Astrocyte of the spinal cord (primary cell): ENCODE data around the gene PCBP3.

Experiments used
- DNase-seq: peaks from one replicate; pipeline ENCODE4 v3.0.0; 2011; ENCODE audit warnings: low read depth, low spot score
- H3K4me3 ChIP-seq: 2 replicates; pipeline ENCODE4 v1.5.1; 2011; ENCODE audit warnings: low read depth, mild to moderate bottlenecking, low read length, moderate library complexity
- CTCF ChIP-seq: IDR thresholded peaks from 2 replicates; pipeline ENCODE4 v1.5.1; 2012; ENCODE audit warnings: low read depth, mild to moderate bottlenecking, low read length, inconsistent platforms
- in situ Hi-C: cut with HindIII; loops from 2 replicates; pipeline ENCODE4 v1.10.0; 2017; ENCODE audit warnings: low sequenced_read_pairs

Gene PCBP3

DNA sequence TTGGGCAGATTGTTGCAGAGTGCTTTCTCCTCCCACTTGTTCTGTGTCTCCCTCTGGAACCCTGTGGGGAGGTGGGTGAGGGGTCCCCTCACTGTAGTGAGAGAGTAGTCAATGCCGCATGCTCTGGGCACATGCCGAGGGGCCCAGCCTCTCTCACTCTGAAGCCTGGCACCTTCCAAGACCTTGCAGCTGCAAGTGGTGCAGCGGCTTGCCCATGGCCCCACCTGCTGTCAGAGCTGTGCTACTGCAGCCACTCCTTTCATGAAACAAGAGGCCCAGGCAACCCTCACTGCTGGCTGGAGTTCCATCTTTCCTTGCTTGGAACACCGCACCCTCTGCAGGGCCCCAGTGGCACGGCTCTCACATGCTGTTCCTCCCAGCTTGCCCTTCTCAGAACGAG is 279.6 kb downstream of the PCBP3 start:
- peak; percentile 82 for DNase-seq
- in situ Hi-C loops = no loop called here
- H3K4me3 ChIP-seq = no peak overlapping the region
- TF ChIP-seq CTCF = peak; percentile 98

GRCh38 chr21:45926281-45926680 is 282.8 kb downstream of the PCBP3 start:
- in situ Hi-C loops = no loop called here
- TF ChIP-seq CTCF = no peak
- no peak overlapping the region for H3K4me3 ChIP-seq
- DNase-seq = no peak

- no peak overlapping the region for H3K4me3 ChIP-seq
- no peak for DNase-seq
- no peak for TF ChIP-seq CTCF
- in situ Hi-C loops = no loop called here
Observed at GRCh38 chr21:45927032-45927431, 283.5 kb downstream of the PCBP3 start.

- H3K4me3 ChIP-seq = no peak overlapping the region
- TF ChIP-seq CTCF = no peak
- in situ Hi-C loops = no loop called here
Observed at GRCh38 chr21:45927851-45928850, 284.6 kb downstream of the PCBP3 start.

DNA sequence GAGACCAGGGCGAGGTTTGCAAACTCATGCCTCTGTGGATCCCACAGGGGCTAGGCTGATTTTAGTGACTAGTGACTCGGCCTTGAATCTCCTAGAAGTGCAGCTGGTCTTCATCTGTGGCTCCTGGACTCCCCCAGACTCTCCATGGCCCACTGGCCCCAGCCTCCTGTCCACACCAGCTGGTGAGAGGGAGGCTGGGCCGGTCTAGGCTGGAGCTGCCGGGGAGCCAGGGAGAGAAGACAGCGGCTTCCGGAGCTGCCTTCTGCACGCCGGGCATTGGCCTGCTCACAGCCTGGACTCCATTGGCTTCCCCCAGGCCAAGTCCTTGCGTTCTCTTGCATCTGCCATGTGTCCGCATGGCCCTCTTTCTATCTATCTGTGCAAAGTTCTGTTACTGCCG is 285.9 kb downstream of the PCBP3 start:
- no peak overlapping the region for H3K4me3 ChIP-seq
- in situ Hi-C loops = no loop called here
- no peak for TF ChIP-seq CTCF
- no peak for DNase-seq

More at GRCh38 chr21:45927851-45928850, 284.6 kb downstream of the PCBP3 start:
- no peak for DNase-seq

DNA sequence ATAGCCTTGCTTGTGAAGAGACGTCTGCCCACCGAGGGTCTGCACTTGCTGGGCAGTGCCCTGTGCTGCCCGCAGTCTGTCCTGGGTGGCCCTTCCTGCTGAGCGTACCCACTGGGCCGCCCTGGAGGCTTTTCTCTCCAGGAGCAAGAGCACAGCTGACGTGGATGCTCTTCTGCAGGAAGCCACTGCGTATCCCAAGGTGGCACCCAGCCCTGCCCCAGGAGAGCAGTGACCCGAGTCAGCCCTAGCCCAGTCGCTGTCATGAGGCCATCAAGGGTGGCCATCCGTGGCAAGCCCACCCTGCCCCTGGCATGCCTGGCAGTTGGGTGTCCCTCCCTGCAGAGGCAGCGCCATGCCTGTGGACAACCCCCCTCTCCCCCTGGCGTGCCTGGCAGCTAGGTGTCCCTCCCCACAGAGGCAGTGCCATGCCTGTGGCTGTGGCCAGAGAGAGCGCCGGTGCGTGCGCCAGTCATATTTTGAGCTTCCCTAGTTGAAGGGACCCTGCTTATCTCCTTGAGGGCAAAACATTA is 286.8 kb downstream of the PCBP3 start:
- no peak for TF ChIP-seq CTCF
- no peak for DNase-seq
- in situ Hi-C loops = no loop called here
- H3K4me3 ChIP-seq = no peak overlapping the region
